Measurements from ENCODE around the gene SPAG7.

The SPAG7 gene, protein sequence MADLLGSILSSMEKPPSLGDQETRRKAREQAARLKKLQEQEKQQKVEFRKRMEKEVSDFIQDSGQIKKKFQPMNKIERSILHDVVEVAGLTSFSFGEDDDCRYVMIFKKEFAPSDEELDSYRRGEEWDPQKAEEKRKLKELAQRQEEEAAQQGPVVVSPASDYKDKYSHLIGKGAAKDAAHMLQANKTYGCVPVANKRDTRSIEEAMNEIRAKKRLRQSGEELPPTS

DNA sequence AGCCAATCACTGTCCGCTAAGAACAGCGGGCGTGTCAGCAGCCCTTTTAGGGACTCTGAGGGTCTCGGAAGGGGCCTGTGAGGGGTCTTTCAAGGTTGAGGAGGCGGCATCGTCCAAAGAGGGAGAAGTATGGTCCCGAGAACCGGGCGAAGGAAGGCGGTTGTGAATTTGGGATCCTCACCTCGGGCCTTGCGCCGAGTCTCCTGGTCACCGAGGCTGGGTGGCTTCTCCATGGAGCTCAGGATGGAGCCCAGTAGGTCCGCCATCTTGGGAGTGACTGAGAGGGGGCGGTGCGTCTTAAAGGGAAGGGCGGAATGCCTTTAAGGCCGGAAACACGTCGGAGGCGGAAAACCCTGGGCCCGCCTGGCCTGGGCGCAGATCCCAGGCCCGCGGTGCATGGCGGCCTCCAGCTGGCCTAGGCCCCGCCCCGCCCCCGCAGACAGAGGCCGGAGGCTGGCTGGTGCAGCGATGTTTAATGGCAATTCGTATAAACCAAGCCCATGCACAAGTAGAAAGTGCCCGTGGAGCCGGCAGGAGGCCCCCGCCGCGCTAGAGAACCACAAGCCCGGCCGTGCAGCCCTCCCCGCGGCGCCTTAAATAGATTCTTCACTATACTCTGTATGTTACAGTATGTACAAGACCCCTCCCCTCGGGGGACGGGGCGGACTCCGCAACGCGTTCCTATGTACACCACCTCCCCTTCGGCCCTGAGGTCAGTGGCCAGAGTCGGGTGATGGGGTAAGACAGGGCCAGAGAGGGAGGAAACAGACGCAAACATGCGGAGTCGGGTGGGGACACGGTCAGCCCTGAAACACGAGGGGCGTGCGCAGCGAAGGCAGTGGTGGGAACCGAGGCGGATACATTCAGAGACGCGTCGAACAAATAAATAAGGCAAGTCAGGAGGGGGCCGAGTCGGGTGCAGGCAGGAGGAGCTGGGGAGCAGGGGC is at the start of gene SPAG7:
Gene SPAG7 (minus strand): TSS at position 279 of the 947 bp plus-strand sequence. CDS start 13 bp downstream, at position 266.
- TF ChIP-seq, protein P1, sequence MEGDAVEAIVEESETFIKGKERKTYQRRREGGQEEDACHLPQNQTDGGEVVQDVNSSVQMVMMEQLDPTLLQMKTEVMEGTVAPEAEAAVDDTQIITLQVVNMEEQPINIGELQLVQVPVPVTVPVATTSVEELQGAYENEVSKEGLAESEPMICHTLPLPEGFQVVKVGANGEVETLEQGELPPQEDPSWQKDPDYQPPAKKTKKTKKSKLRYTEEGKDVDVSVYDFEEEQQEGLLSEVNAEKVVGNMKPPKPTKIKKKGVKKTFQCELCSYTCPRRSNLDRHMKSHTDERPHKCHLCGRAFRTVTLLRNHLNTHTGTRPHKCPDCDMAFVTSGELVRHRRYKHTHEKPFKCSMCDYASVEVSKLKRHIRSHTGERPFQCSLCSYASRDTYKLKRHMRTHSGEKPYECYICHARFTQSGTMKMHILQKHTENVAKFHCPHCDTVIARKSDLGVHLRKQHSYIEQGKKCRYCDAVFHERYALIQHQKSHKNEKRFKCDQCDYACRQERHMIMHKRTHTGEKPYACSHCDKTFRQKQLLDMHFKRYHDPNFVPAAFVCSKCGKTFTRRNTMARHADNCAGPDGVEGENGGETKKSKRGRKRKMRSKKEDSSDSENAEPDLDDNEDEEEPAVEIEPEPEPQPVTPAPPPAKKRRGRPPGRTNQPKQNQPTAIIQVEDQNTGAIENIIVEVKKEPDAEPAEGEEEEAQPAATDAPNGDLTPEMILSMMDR (IDR thresholded peaks at IDR 0.05; ENCODE audit: insufficient read depth, low read depth, low read length, missing control alignments): no peak
- peak; percentile 99 for DNase-seq (ENCODE audit: low read depth)
- H3K4me3 ChIP-seq (ENCODE audit: low read depth, low read length): peak within 1 kb of the TSS; percentile 97

DNA sequence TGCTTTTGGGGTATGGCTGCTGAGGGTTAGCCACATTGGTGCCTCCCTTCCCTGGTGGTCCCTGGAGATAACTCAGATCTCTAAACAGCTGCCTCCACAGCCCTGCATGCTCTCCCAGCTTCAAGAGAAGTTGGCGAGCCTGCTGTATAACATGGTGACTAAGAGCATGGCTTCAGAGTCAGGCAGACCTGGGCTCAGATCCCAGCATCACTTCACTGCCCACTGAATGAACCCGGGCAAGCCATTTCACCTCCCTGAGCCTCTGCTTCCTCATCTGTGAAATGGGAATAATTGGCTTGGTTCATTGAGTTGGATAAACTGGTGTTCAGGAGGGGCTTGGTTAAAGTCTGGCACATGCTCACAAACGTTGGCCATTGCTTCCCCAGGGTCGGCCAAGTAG is 46.7 kb upstream of the SPAG7 start:
- DNase-seq (ENCODE audit: low read depth): no peak
- no peak overlapping the region for H3K4me3 ChIP-seq (ENCODE audit: low read depth, low read length)
- TF ChIP-seq, protein P1 (IDR thresholded peaks at IDR 0.05; ENCODE audit: insufficient read depth, low read depth, low read length, missing control alignments): no peak

DNA sequence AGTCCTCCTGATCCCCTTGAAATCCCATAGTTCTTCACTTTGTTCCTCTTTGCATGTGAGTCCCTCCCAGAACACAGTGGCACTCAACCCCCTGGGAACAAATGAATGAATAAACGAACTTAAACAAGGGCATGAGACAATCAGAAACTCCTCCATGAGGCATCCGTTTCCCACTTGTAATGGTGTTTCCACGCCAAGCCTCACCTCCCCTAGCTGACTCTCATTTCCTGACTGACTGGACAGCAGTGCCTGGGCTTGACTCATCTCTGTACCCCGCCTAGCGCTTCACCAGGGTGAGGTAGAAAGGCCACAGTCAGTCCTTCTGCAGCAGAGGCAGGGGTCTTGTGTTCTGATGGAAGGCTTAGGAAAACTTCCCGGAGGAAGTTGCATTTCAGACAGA is 44.3 kb upstream of the SPAG7 start:
- no peak overlapping the region for H3K4me3 ChIP-seq (ENCODE audit: low read depth, low read length)
- TF ChIP-seq, protein P1 (IDR thresholded peaks at IDR 0.05; ENCODE audit: insufficient read depth, low read depth, low read length, missing control alignments): no peak
- peak; percentile 90 for DNase-seq (ENCODE audit: low read depth)

DNA sequence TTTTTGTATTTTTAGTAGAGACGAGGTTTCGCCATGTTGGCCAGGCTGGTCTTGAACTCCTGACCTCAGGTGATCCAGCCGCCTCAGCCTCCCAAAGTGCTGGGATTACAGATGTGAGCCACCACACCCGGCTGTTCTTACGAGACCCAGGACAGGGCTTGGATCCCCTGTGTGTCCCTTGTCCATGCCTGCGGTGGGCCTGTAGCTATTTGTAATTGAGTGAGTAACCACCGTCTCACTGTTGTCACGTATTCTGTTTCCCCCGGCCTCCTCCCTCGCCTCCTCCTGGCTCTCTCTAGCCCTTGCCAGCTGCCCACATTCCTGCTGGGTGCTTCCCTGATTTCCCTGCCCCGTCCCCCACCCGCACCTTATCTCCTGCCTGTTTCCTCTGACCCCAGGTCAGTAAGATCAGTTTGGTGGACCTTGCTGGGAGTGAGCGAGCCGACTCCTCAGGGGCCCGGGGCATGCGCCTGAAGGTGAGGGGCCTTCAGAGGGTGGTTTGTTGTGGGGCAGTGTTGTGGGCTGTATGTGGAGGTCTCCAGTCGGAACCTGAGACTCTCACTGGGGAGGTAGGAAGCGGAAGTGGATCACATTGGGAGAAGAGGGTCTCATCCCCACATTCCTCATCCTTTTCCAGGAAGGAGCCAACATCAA is 35.7 kb upstream of the SPAG7 start:
- DNase-seq (ENCODE audit: low read depth): no peak
- TF ChIP-seq, protein P1 (IDR thresholded peaks at IDR 0.05; ENCODE audit: insufficient read depth, low read depth, low read length, missing control alignments): no peak

DNA sequence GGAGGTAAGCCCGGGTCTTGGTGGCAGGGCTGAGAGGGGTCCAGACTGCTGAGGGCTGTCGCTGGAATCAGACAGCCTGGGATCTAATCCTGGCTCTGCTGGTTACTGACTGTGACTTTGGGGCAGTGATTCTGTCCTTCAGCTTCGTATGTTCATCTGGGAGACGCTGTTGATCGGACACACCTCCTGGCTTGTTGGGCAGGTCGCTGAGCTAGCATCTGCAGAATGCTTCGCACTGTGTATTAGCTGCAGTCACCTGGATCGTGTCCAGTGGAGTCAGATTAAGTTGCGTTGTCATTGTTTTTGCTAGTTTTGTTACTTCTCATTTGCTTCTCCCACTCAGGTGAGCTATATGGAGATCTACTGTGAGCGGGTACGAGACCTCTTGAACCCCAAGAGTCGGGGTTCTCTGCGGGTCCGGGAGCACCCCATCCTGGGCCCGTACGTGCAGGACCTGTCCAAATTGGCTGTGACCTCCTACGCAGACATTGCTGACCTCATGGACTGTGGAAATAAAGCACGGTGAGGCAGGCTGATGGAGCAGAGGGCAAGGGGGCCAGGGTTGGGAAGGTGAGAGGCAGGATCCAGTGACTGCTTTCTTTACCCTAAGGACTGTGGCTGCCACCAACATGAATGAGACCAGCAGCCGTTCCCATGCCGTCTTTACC is 34.6 kb upstream of the SPAG7 start:
- no peak for DNase-seq (ENCODE audit: low read depth)
- no peak overlapping the region for H3K4me3 ChIP-seq (ENCODE audit: low read depth, low read length)
- TF ChIP-seq, protein P1 (IDR thresholded peaks at IDR 0.05; ENCODE audit: insufficient read depth, low read depth, low read length, missing control alignments): no peak

More for the DNA sequence above, 35.7 kb upstream of the SPAG7 start:
- no peak overlapping the region for H3K4me3 ChIP-seq (ENCODE audit: low read depth, low read length)

DNA sequence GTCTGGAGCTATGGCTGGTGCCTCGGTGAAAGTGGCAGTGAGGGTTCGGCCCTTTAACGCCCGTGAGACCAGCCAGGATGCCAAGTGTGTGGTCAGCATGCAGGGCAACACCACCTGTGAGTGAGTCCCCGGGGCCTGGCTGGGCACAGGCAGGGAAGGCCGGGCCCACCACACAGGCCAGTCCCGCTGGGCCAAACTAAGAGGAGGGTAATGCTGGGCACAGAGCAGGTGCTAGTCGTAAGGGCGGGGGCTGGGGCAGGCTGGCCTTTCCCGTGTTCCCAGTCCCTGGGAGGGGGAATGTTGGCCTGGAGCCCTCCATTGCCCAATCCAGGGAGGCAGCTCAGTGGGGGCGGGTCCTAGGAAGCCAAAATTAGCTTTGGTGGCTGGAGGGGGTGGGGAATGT is 32.6 kb upstream of the SPAG7 start:
- H3K4me3 ChIP-seq (ENCODE audit: low read depth, low read length): no peak overlapping the region
- TF ChIP-seq, protein P1 (IDR thresholded peaks at IDR 0.05; ENCODE audit: insufficient read depth, low read depth, low read length, missing control alignments): no peak
- no peak for DNase-seq (ENCODE audit: low read depth)
